Erythroblast (primary cell): ENCODE results near the gene UBXN6.

Experiments used
- GATA1 ChIP-seq: IDR thresholded peaks from 2 replicates; pipeline ENCODE4 v1.6.1; 2011; ENCODE audit warnings: low read depth, mild to moderate bottlenecking, control low read depth, low read length, moderate library complexity
- POLR2A ChIP-seq: IDR thresholded peaks from 2 replicates; pipeline ENCODE4 v1.6.1; 2011; ENCODE audit warnings: mild to moderate bottlenecking, low read length

- TF ChIP-seq POLR2A (no peak), GATA1 (no peak)
Measured at GRCh38 chr19:4456476-4456842, 1.1 kb downstream of the UBXN6 start.
